ENCODE data around the gene TRAF7. TPM values are rescaled to one million over a fixed set of nuclear protein-coding genes. Genes with fewer than 3 reads are reported as not detected.

The TRAF7 gene
- total and polyA plus RNA-seq, 2 of the 13 experiments (the other 11 are each of a cell fraction or from before 2014, with no cell fraction given), result 47.9 to 65.6 TPM

- TF ChIP-seq RXRA (CRISPR knock-in tag; IDR thresholded peaks at IDR 0.05), result peak; percentile 42; the same call in 1 of the 2 replicates
- TF ChIP-seq CHD4 (IDR thresholded peaks at IDR 0.05; ENCODE audit: borderline replicate concordance, low read length), result no peak
- no peak for TF ChIP-seq ZNF20 (CRISPR knock-in tag; IDR thresholded peaks at IDR 0.05)
- TF ChIP-seq GLI4 (CRISPR knock-in tag; IDR thresholded peaks at IDR 0.05; ENCODE audit: borderline replicate concordance), result no peak
- no peak for TF ChIP-seq ZNF782 (CRISPR knock-in tag; IDR thresholded peaks at IDR 0.05; ENCODE audit: borderline replicate concordance)
- peak; percentile 51; the same call in 1 of the 2 replicates for TF ChIP-seq FOXK1 (CRISPR knock-in tag; IDR thresholded peaks at IDR 0.05; ENCODE audit: borderline replicate concordance, low read depth)
- TF ChIP-seq CHD2 (IDR thresholded peaks at IDR 0.05; ENCODE audit: low read depth, low read length), result peak; percentile 45; the same call in 1 of the 2 replicates
- peak; percentile 62; the same call in 1 of the 2 replicates for TF ChIP-seq ZNF710 (CRISPR knock-in tag; IDR thresholded peaks at IDR 0.05; ENCODE audit: borderline replicate concordance)
- 0 out of 2 replicates have a peak, but pooled peaks have one; percentile 71 for TF ChIP-seq SNAI1 (CRISPR knock-in tag; IDR thresholded peaks at IDR 0.05; ENCODE audit: borderline replicate concordance)
- peak; percentile 24; the same call in 1 of the 2 replicates for TF ChIP-seq MIER3 (CRISPR knock-in tag; IDR thresholded peaks at IDR 0.05; ENCODE audit: borderline replicate concordance)
- peak; percentile 48; the same call in 1 of the 2 replicates for TF ChIP-seq FOXK2 (IDR thresholded peaks at IDR 0.05)
- TF ChIP-seq BCLAF1 (IDR thresholded peaks at IDR 0.05), result no peak
- TF ChIP-seq ZGPAT (CRISPR knock-in tag; IDR thresholded peaks at IDR 0.05), result peak; percentile 82
- TF ChIP-seq ZNF558 (CRISPR knock-in tag; IDR thresholded peaks at IDR 0.05; ENCODE audit: borderline replicate concordance), result no peak; the same call in 1 of the 2 replicates
- peak; percentile 93 for TF ChIP-seq DNMT3B (CRISPR knock-in tag; conservative IDR thresholded peaks at IDR 0.05)
- no peak; the same call in 1 of the 2 replicates for TF ChIP-seq STAG1 (CRISPR knock-in tag; IDR thresholded peaks at IDR 0.05)
- TF ChIP-seq FOXO1 (CRISPR knock-in tag; IDR thresholded peaks at IDR 0.05), result no peak; the same call in 1 of the 2 replicates
- no peak; the same call in 1 of the 2 replicates for TF ChIP-seq ZBTB39 (CRISPR knock-in tag; IDR thresholded peaks at IDR 0.05)
- 0 out of 2 replicates have a peak, but pooled peaks have one; percentile 65 for TF ChIP-seq ZNF230 (CRISPR knock-in tag; IDR thresholded peaks at IDR 0.05)
- no peak for TF ChIP-seq HNRNPUL1 (IDR thresholded peaks at IDR 0.05; ENCODE audit: low read depth, low read length)
- TF ChIP-seq KLF6 (CRISPR knock-in tag; IDR thresholded peaks at IDR 0.05), result peak; percentile 95
Observed at GRCh38 chr16:2155091-2155950, at the start of gene TRAF7 (continued).
